Lower leg skin (tissue), 3 donors: ENCODE measurements around the gene TIGD1.
"Not testable (repeated sequence)": the region's sequence is repeated elsewhere in the genome, so short reads cannot be mapped to it uniquely, and the experiment has no call there.

Source experiments
- POLR2A ChIP-seq, 2 donors: fragments of 450-650 bp; IDR thresholded peaks; one replicate each; pipeline ENCODE4 v1.6.1; 2016 to 2017; ENCODE audit warnings: antibody characterized with exemption in 2 of 2, mild to moderate bottlenecking in 1 of 2, moderate library complexity in 1 of 2
- TF ChIP-seq, protein P1 (sequence below), 3 donors: fragments of 450-650 bp; IDR thresholded peaks; one replicate each; pipeline ENCODE4 v1.5.1; 2016; ENCODE audit warnings: antibody characterized with exemption in 3 of 3, mild to moderate bottlenecking in 3 of 3, moderate library complexity in 2 of 3

DNA sequence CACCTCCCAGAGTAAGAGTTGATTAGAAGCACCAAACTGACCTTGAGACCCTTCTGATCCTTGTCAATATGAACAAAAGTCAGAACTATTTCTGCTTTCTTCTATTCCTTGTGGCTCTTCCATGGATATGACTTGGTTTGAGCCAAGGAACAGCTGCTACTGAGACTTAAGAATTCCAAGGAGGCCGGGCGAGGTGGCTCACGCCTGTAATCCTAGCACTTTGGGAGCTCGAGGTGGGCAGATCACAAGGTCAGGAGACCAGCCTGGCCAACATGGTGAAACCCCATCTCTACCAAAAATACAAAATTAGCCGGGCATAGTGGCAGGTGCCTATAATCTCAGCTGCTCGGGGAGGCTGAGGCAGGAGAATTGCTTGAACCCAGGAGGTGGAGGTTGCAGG lies 20.1 kb upstream of the TIGD1 start:
- not testable (repeated sequence) for TF ChIP-seq POLR2A (IDR thresholded peaks at IDR 0.05)
- TF ChIP-seq, protein P1, sequence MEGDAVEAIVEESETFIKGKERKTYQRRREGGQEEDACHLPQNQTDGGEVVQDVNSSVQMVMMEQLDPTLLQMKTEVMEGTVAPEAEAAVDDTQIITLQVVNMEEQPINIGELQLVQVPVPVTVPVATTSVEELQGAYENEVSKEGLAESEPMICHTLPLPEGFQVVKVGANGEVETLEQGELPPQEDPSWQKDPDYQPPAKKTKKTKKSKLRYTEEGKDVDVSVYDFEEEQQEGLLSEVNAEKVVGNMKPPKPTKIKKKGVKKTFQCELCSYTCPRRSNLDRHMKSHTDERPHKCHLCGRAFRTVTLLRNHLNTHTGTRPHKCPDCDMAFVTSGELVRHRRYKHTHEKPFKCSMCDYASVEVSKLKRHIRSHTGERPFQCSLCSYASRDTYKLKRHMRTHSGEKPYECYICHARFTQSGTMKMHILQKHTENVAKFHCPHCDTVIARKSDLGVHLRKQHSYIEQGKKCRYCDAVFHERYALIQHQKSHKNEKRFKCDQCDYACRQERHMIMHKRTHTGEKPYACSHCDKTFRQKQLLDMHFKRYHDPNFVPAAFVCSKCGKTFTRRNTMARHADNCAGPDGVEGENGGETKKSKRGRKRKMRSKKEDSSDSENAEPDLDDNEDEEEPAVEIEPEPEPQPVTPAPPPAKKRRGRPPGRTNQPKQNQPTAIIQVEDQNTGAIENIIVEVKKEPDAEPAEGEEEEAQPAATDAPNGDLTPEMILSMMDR (IDR thresholded peaks at IDR 0.05) = not testable (repeated sequence)
